Umbilical cord (tissue), 2 donors: Measurements from ENCODE around the gene OR5H6. TPM values are rescaled to one million over a fixed set of nuclear protein-coding genes. Genes with fewer than 3 reads are reported as not detected.
"Not testable (repeated sequence)": the region's sequence is repeated elsewhere in the genome, so short reads cannot be mapped to it uniquely, and the experiment has no call there.

Experiments
- DNase-seq: peaks from one replicate; pipeline ENCODE4 v3.0.0-alpha.2; 2015; ENCODE audit warnings: low spot score
- total RNA-seq: library from RNA; depleted of rRNA; stranded (reverse); fragments of >200 nt; gene quantifications from one replicate; pipeline ENCODE4 v1.2.3, GENCODE V29; 2014; ENCODE audit warnings: low replicate concordance; ENCODE audit not compliant: insufficient read depth

OR5H6 gene
- 5.3 TPM for total RNA-seq

DNA sequence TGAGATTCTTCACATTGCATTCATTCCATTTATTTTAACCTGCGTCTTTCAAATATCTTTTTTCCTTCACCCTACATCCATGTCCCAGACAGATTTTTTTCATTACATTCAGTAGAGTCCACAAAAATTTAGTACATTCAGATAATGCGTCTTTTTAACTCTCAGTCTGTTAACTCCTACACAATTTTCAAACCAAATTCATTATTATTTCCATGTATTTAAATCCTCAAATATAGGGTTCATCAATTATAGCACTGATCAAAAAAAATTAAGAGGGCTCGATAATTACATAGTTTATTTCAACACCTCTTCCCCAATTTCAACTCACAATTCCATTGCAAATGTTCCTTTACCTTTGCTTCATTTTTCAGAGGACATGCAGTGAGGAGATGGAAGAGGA is at the start of gene OR5H6:
OR5H6 (plus strand) TSS at position 301 of the 400 bp plus-strand sequence; CDS start at position 390, 89 bp downstream.
- no peak for DNase-seq

DNA sequence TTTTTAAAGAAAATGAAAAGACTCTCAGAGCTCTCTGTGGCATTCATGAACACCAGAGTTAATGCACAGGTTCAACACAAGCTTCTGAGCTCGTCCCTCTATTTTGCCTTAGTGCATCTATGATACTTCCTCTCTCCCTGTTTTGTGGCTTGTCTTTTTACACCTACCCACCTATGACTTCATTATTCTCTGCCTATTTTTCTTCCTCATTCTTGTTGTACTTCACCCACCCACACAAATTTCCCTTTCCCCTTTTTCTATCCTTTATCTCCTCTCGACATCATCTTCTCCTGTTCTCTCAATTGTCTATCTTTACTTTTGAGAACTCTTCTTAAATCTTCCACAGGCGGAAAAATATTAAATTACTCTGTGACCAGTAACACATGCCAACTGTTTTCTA is 49.0 kb upstream of the OR5H6 start:
- DNase-seq, result no peak

DNA sequence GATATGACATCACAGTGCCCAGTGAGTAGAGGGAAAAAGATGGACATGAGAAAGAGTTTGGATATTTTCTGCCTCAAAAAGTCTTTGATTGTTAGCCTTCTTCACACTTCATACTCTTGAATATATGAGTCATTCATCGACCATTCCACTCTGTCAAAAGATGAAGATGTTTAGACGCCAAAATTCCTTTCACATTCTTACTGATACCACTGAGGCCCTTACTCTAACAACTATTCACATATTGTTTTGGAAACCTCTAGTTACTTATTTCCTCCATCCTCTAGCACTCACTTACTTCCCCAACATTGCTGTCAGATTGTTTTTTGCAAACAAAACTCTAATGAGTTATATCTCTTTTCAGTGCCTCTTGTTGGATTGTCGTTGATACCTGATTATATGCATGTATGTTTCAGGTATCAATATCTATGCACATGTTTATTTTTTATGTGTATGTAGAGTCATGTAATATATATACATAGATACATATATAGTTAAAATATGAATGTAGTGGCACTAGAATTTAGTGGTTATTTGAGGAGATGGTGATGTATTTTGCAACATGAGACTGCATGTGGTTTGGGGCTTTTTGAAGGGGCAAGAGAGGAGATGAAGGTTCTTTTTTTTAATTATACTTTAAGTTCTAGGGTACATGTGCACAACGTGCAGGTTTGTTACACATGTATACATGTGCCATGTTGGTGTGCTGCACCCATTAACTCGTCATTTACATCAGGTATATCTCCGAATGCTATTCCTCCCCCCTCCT is 40.0 kb upstream of the OR5H6 start:
- no peak for DNase-seq

DNA sequence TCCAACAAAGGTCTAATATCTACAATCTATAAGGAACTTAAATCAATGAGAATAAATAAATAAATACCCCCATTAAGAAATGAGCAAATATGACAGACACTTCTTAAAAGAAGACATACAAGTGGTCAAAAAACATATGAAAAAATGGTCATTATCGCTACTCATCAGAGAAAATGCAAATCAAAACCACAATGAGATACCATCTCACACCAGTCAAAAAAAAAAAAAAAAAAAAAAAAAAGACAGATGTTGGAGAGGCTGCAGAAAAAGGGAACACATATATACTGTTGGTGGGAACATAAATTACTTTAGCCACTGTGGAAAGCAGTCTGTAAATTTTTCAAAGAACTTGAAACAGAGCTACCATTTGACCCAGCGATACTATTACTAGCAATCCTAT is 31.6 kb upstream of the OR5H6 start:
- no peak for DNase-seq

DNA sequence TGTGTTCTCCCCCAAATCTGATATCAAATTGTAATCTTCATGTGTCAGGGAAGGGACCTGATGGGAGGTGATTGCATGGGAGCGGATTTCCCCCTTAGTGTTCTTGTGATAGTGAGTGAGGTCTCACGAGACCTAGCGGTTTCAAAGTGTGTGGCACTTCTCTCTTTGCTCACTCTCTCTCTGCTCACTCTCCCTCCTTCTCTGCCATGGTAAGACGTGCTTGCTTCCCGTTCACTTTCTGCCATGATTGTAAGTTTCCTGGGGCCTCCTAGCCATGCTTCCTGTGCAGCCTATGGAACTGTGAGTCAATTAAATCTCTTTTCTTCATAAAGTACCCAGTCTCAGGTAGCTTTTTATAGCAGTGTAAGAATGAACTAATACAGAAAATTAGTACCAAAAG is 30.6 kb upstream of the OR5H6 start:
- DNase-seq, result no peak

DNA sequence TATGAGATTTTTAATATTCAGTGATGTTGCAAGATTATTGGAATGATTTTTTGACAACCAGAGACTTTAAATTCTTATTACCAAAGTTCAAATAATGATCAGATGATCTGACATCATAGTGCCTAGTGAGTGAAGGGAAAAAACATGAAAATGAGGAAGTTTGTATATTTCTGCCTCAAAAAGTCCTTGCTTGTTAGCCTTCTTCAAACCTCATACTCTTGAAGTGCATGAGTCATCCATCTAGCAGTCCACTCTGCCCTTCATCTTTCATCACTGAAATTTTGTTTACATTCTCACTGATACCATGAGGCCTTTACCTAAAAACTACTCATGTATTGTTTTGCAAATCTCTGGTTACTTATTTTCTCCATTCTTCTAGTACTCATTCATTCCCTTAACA is 23.9 kb upstream of the OR5H6 start:
- DNase-seq, result no peak

DNA sequence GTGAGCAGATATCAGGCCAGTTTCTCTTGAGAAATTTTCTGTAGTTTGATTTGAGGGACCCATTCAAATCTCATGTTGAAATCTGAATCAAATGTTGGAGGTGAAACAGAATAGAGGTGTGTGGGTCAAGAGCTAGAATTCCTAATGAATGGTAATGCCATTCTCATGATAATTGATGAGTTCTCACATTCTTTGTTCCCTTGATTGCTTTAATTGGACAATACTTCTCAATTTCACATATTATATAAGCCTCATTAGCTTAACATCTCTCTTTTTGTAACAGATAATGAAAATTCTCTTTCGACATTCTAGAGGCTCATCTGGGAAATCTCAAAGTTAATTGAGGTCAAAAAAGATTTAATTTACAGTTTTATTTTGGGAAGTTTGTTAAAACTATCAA is 21.9 kb upstream of the OR5H6 start:
- DNase-seq, result no peak

DNA sequence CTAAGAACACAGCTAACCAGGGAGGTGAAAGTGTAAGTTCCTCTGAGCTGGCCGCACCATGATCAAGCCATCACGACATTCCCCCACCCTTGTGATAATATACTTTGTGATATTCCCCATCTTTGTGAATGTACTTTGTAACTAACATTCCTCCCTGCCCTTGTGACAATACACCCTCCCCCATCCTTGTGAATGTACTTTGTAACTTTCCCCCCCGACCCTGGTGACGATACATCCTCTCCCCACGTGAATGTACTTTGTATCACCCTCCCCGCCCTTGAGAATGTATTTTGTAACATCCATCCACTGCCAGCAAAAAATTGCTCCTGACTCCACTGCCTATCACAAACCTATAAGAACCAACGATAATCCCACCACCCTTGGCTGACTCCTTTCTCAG is 20.2 kb upstream of the OR5H6 start:
- no peak for DNase-seq

DNA sequence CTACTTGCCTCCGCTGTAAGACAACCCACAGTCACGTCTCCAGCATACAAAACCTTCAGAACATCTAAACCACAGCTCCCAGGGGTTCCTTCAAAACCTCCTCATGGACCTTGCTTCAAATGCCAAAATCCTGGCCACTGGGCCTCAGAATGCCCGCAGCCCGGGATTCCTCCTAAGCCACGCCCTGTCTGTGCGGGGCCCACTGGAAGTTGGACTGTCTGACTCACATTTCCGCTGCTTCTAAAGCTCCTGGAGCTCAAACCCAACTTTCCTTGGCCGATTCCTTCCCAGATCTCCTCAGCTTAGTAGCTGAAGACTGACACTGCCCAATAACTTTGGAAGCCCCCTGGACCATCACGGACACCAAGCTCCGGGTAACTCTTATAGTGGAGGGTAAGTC is 17.9 kb upstream of the OR5H6 start:
- no peak for DNase-seq

DNA sequence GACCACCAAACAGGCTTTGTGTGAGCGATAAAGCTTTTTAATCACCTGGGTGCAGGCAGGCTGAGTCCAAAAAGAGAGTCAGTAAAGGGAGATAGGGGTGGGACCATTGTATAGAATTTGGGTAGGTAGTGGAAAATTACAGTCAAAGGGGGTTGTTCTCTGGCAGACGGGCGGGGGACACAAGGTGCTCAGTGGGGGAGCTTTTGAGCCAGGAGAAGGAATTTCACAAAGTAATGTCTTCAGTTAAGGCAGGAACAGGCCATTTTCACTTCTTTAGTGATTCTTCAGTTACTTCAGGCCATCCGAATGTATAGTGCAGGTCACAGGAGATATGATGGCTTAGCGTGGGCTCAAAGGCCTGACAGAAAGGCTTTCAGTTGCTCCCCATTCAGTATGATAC is 8.0 kb upstream of the OR5H6 start:
- DNase-seq, result not testable (repeated sequence)

DNA sequence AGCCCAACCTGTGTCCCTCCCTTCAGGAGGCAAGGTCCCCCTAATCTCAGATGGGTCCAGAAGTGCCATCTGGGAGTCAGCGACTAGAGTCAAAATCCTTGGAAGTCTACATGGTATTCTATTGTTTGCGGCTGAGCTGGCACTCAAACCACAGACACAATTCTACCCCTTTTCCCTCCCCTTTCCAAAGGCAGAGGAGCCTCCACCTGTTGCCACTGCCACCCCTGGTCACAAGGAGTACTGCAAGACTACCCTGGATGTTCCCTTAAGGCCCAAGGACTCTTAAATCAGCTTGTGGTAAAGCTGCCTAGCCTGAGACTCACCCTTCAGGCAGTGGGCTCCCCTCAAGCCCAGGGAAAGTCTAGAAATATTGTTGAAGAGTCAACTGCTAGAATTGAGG is 4.3 kb upstream of the OR5H6 start:
- no peak for DNase-seq

DNA sequence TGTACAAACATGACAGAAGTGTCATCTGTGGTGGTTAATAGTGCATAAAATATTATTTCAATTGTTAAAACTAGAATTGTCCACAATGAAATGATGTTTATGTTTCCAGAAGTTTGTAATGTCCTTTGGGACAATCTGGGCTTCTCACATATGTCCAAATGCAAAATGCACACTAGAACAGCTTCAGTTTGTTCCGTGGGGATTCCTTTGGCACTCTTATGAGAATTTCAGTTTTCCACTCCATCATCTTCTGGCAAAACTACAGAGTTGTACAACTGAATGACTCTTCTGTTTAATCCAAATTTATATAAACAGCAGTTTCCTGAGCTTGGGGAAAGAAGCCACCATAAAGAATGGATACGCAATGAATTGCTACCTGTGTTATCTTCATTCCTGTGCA is 2.0 kb upstream of the OR5H6 start:
- DNase-seq, result no peak

DNA sequence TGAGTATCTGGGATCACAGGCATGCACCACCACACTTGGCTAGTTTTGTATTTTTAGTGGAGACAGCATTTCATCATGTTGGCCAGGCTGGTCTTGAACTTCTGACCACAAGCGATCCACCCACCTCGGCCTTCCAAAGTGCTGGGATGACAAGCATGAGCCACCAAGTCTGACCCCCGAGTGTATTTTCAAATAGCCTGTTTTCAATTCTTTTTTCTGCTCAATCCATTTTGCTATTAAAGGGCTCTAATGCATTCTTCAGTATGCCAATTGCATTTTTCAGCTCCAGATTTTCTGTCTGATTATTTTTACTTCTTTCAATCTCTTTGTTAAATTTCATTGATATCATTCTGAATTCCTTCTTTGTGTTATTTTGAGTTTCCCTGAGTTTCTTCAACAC is 5.8 kb downstream of the OR5H6 start:
- DNase-seq, result no peak

DNA sequence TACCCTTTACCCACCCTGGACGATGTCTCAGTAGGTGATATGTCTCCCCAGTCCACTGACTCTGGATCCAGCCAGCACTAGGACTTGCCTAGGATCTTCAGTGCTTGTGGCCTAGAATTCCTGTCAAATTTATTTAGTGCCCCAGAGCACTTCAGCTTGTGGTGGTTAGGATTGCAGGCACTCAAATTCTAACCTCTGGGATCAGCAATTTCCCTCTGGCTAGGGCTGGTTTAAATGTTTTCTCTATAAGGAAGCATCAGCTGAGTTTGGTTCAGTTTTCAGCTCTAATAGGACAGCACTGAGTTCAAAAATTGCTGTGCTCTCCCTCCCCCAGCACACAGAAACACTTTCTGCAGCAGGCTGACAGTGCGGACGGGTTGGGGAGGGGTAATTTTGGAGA is 8.1 kb downstream of the OR5H6 start:
- DNase-seq, result no peak

DNA sequence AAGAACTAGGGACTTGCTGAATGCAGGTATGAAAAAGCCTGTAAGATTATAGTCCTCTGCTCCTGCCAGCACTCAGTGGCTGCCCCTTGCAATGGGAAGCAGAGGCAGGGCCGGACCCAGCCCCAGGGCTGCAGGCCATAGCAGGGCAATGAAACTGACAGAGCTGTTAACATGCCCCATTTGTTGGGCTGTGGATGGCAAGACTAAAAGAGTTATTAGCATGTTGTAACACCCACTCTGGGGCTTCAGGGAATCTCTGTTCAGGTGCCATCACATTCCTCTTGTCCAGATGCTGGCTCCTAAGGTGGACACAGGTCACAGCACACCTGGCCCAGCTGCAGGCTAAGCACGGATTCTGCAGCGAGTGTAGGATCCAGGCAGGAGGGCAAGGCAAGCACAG is 10.9 kb downstream of the OR5H6 start:
- no peak for DNase-seq

DNA sequence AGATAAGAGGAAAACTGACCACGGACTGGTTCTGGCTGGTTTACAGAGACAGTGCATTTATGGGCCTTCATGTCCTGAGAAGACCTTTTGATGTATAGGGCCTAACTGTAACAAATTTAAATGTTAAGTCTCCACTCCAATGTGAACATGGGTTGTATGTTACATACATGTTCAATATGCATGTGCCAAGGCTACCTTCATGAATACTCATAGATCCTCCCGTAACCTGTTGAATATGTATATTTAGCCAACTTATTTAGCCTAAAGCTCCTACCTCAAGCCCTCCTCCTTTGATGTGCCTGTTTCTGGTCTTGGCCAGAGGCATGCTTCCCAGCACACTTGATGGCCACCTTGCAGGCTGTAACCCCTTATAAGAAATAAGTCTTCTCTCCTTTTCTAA is 18.2 kb downstream of the OR5H6 start, which contains the start of gene OR5H2:
OR5H2 (plus strand) TSS at position 301 of the 400 bp plus-strand sequence. CDS start 398 bp downstream, outside the sequence.
- DNase-seq, result peak; percentile 1

DNA sequence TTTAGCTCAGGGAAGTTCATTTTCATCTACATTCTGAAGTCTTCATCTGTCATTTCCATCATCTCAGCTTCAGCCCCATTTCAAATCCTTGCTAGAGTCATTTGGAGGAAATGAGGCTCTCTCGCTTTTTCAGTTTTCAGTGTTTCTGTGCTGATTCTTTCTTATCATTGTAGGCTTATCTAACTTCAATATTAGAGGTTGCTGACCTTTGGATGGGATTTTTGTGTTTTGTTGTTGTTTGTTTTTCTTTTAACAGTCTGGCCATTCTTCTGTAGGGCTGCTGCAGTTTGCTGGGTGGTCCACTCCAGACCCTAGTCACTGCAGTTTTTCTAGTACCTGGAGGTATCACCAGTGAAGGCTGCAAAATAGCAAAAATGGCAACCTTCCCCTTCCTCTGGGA is 26.9 kb downstream of the OR5H6 start:
- no peak for DNase-seq

DNA sequence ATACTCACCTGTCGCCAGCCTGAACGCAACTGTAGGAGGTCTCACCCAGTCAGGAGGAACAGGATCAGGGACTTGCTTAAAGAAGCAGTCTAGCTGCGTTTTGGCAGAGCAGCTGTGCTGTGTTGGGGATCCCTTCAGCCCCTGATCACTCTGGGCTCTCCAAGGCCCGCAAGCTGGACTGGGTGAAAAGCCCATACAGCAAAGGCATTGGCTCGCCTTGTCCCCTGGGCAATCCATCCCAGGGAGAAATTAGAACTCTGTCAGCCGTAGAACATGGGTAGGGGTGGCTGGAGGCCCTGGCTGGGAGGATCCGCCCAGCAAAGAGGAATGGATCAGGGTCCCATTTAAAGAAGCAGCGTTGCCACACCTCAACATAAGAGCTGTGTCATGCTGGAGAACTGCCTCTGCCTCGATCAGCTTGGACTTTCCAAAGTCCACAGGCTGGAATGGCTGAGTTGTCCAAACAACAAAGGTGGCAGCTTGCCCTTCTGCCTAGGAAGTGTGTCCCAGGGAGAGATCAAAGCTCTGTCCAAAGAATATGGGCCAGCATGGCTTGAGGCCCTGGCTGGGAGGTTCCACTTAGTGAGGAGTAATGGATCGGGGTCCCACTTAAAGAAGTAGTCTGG is 27.4 kb downstream of the OR5H6 start:
- no peak for DNase-seq

Other genes starting within 250 kb of the OR5H6 start
- 4.6 TPM for gene GABRR3, start 228.9 kb upstream of the OR5H6 start, total RNA-seq
- gene OR5AC2, start 177.1 kb upstream of the OR5H6 start, total RNA-seq, result 0.96 TPM
- 2.4 TPM for gene OR5H1, start 133.5 kb upstream of the OR5H6 start, total RNA-seq
- 3.1 TPM for gene OR5H14, start 116.8 kb upstream of the OR5H6 start, total RNA-seq
- 7.9 TPM for gene OR5H15, start 97.5 kb upstream of the OR5H6 start, total RNA-seq
- gene OR5H2, start 18.3 kb downstream of the OR5H6 start, total RNA-seq, result 13.2 TPM
- gene OR5K4, start 89.6 kb downstream of the OR5H6 start, total RNA-seq, result 2.6 TPM
- gene OR5K3, start 126.4 kb downstream of the OR5H6 start, total RNA-seq, result 5.5 TPM
- 1.2 TPM for gene OR5K1, start 199.0 kb downstream of the OR5H6 start, total RNA-seq
- 1.4 TPM for gene OR5K2, start 233.4 kb downstream of the OR5H6 start, total RNA-seq